GM18505 (cell line): ENCODE results near the gene COL13A1.

ENCODE experiments used
- ATAC-seq: cut with Tn5 transposase; IDR thresholded peaks from one replicate; pipeline ENCODE4 v1.9.1; 2021; ENCODE audit not compliant: unreplicated experiment
- POLR2A ChIP-seq: IDR thresholded peaks from 4 replicates; pipeline ENCODE4 v1.6.1; 2011; ENCODE audit warnings: borderline replicate concordance; ENCODE audit not compliant: insufficient read depth, insufficient read length; ENCODE audit errors: extremely low read depth

The COL13A1 gene

DNA sequence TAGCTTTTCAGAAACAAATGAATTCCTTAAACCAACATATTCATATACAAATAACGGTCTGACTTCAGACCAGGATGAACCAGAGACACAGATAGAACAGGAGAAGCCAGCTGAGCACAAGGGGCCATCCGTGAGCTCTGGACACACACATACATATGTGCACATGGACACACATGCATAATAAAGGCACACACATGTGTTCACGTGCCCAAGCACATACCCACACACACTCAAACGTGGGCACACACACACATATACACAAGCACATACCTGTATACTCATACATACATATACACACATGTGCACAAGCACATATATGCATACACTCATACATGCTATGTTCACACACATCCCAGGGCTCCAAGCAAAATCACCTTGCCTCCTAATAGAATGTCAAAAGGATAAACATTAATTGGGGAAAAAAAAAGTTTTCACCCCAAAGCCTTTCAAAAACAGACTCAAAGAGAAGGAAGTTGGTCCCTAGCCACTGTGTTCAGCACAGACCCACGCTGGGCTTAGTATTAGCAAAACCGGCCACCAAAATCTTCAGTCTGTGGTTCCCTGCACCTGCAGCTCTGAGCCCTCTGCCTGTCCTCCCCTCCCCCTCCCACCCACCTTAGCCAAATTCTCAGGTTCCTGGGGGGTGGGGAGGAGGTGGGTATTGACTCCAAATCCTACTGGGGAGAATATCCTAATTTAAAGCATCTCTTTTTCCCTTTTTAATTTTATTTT lies 150.5 kb downstream of the COL13A1 start:
- no peak for ATAC-seq

DNA sequence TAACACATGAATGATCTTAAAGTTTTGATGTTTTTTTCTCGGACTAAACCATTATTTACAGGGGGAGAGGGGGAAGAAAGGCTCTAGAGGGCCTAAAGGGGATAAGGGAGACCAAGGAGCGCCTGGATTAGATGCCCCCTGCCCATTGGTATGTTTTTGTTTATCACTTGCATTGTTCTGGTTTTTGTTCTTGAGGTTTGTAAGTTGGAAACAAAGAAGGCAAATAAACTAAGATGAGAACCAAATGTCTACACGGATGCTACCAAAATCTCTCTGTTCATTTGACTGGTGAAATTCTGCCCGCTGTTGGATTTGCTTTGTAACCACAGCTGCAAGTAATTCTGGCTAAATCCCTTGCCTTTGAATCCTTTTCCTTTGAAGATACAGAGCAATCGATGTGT lies 151.1 kb downstream of the COL13A1 start:
- no peak for TF ChIP-seq POLR2A
- ATAC-seq, result no peak

More for the DNA sequence above, 150.5 kb downstream of the COL13A1 start:
- no peak for TF ChIP-seq POLR2A

DNA sequence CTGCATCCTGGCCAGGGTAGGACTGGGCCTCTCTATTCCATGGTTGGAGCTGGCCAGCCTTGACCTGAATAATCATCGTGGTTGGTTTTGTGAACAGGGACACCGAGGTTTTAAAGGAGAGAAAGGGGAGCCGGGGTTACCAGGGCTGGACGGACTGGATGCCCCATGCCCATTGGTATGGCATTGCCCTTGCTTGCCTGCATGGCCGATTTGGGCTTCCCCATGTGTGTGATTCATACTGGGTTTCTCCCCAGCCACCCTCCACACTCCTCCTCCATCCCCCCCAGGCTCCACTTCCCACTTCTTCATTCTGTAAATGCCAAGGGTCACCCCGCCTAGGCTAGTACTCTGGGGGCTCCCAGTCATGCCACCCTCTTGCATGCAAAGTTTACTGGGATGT lies 152.1 kb downstream of the COL13A1 start:
- no peak for TF ChIP-seq POLR2A
- no peak for ATAC-seq

DNA sequence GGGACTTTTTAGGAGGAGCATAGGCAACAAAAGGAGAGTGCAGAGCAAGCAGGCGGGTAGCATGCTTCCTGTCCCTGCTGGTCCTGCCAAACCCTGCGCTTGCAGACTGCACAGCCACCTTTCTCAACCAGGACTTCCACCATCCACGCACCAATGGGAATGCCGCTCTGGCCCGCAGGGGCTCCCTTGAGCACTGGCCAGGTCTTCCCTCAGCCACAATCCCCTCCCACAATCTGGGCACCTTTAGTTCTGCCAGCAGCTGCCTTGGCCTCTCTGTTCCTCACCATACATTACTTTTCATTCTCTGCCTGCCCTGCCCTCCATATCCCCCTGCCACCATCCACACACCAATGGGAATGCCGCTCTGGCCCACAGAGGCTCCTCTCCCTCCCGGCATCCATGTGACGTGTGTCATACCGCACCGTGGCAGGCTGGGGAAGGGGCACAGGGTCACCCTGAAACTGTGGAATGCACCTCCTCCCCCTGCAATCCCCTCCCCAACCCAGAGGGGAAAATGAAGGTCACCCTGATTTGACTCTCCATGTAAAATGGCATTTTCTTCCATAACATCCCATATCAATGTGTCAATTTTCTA lies 153.6 kb downstream of the COL13A1 start:
- TF ChIP-seq POLR2A, result no peak
- no peak for ATAC-seq

DNA sequence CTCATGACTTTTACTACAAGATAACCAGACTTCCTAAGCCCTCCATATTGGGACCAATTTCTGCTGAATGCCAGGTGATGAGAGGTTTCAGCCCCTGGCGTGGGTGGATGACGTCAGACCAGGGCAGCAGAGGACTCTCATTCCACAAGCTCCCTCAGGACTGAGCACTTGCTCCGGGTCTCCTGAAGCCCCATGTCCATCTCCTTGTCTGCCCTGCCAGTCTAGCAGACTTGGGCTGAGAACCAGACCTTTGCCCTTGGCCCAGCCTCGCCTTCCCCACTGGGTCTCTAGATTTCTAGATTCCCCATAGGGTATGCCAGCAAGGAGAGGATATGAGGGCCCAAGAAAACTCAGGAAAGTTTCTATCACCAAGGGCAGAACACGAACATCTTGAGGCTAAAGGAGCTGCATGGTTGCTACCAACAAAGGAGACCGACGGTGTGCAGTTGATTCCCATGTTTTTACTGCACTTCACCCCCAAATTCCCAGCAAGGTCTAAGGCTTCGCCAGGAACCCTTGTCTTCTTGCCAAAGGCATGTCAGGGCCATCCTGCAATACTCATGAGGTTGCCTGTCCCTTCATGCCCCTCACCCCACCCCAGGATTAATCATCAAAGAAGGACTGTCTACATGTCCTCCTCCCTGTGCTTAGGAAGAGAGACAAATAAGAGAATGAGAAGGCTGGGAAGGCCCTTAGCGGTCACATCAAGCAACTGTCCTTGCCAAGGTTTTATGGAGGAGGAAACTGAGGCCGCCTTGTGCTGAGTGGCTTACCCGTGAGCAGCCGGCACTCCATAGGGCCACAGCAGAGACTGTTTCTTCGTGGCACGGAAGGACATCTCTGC lies 154.4 kb downstream of the COL13A1 start:
- TF ChIP-seq POLR2A, result no peak
- ATAC-seq, result no peak

DNA sequence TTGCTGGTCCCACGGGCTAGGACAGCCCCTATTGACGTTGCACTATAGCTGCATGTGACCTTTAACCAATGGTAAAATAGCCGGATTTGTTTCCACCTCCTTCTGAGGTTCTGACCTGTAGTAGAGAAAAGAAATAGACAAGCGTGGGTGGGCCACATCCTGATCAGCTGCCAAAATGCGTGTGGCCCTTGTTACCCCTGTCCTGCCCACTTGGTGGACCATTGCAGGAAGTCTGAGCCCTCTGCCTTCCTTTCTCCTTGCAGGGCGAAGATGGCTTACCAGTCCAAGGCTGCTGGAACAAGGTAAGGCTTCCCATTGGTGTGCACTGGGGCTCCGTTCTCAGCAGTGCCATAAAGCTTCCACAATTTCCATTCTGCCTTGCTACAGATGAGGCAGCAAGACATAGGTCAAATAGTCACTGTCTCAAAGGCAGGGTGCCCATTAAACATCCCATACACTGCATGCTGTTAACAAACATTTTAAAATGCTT lies 155.1 kb downstream of the COL13A1 start:
- ATAC-seq, result no peak
- TF ChIP-seq POLR2A, result no peak

DNA sequence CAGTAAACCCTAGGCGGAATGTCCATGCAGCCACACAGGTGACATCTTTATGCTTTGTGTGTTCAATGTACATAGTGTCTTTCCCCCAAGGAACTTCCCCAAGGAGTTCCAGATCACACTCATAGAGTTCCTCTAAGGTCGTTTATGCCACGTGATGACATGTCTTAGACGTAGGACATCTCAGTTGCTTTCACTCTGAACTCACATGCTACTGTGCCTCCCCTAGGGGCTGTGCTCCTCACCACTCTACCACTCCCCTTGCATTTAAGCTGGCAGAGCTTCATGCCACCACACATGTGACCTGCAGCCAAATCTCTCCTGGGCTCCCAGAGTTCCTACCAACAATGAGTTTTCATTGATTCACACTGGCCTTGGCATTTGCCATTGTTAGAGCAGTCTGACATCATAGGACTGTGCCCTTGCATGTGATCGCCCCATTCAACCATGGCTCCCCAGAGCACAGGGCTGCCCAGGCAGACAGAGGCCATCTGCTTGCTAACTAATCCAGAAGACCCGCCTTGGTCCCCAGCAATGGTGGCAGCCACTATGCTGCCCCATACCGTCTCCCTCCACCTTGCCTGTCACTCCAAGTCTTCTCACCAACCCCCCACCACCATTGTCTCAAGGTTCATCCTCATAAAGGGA lies 155.7 kb downstream of the COL13A1 start:
- TF ChIP-seq POLR2A, result no peak
- ATAC-seq, result no peak

DNA sequence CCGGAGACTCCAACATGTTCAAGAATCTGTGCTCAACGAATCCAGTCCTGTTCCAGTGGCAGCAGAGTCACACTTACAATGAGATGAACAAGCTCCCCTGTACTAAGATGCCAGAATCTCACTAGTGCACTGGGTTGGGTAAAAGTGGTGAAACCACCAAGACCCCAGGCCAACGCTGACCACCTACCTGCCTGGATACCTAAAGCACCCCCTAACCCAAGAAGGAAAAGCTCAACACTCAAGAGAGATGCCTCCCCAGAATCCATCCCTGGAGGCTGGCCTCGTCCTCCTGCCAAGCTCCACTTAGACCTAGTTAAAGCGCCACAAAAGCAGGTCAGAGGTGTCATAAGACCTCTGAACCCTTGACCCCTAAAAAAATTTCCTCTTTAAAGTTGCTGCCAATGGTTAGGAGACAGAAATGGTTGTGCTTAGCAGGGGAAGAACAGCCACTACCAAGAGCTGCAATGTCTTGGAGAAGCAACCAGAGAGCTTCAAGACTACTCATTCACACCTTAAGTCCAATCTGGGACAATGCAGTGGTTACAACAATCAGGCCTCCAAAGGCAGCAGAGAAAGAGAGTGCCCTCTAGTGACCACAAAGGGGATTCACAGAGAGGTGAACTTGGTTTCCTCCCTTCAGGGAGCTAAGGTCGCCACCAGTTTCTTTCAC lies 156.3 kb downstream of the COL13A1 start:
- no peak for ATAC-seq
- no peak for TF ChIP-seq POLR2A

DNA sequence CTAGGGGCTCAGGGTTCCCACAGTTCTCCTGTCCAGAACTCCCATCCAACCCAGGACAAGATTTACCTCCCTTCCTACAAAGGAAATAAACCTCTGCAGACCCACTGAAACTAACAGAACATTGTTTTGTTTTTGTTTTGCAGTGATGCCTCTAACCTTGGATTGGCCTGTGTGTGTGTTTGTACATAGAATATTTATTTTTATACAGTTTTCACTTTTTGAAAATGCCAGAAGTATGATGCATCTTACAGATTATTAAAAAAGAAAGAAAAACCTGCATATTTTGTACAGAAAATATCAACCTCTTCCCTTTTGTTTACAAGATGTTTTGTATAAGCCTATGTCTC lies 156.8 kb downstream of the COL13A1 start:
- no peak for ATAC-seq
- TF ChIP-seq POLR2A, result no peak

DNA sequence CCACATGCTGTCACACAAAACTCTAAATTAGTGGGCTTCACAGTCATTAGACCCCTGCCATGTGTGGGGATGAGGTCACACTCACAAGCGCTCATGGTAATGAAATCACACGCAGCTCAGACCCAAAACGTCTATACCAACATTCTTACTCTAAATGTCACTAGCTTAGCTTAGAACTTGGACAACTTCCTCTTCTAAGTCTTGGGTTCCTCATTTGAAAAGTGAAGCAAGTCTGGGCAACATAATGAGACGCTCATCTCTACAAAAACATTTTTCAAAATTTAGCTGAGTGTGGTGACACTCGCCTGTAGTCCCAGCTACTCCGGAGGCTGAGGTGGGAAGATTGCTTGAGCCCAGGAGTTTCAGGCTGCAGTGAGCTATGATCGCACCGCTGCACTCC lies 158.2 kb downstream of the COL13A1 start:
- TF ChIP-seq POLR2A, result no peak
- ATAC-seq, result no peak

DNA sequence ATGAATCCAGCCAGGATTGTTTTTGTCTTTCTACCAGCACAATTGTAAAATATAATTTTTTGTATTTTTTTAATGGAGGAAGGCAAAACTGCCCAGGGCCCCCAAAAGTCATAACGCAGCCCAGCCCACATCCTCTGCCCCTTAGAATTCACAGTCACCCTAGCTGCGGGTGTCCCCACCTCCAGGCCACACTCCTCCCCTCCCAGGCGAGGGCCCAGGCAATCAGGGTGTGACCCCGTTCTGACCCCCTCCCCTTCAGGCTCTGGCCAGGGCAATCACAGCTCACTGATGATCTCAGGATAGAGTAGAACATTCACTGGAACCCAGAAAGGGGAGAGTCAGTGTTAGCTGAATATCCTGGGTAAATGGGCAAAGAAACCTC lies 158.9 kb downstream of the COL13A1 start:
- no peak for ATAC-seq
- TF ChIP-seq POLR2A, result no peak

DNA sequence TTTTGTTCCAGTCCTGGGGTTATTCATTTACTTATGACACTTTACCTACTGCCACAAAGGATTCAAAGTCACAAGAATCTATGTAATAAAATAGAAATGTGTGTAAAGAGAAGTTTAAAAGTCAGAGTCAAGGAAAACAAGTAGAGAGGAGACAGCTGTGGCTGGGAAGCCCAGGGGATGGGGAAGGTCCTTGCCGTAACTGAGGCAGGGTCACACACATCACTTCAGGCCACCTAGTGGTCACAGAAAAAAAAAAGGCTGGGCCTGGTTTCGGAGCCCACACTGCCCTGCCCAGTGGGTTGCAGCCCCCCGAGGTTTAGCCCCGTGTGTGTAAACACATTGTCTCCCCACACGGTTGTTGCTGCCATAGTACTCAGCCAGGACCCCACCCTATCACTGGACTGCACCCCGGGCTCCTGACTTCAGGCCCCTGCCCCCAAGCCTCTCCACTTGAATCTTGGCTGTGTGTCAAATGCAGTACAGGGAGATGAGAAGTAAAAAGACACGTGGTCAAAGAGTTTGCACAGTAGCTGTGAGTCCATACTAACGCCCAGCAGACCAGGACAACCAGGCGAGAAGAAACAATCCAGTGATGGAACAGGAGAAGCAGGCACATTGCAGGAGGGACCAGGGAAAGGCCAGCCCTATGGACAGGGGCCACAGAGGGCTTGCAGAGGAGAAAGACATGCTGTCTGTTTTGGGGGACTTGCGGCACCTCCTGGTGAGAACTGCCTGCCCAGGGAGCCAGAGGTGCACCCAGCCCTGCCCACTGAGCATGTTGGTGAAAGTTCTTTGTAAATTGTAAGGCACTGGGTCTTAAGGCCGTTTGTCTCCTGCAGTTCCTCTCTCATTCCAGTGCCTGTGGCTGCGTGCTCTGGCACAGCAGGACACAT lies 159.5 kb downstream of the COL13A1 start:
- no peak for ATAC-seq

More for the DNA sequence above, 159.5 kb downstream of the COL13A1 start:
- TF ChIP-seq POLR2A, result no peak
